GM21423 (cell line): ENCODE measurements around the gene DUOX1.

Source experiments
- ATAC-seq: cut with Tn5 transposase; IDR thresholded peaks from one replicate; pipeline ENCODE4 v1.9.1; 2021; ENCODE audit warnings: mild to moderate bottlenecking, moderate library complexity; ENCODE audit not compliant: unreplicated experiment

The DUOX1 gene

DNA sequence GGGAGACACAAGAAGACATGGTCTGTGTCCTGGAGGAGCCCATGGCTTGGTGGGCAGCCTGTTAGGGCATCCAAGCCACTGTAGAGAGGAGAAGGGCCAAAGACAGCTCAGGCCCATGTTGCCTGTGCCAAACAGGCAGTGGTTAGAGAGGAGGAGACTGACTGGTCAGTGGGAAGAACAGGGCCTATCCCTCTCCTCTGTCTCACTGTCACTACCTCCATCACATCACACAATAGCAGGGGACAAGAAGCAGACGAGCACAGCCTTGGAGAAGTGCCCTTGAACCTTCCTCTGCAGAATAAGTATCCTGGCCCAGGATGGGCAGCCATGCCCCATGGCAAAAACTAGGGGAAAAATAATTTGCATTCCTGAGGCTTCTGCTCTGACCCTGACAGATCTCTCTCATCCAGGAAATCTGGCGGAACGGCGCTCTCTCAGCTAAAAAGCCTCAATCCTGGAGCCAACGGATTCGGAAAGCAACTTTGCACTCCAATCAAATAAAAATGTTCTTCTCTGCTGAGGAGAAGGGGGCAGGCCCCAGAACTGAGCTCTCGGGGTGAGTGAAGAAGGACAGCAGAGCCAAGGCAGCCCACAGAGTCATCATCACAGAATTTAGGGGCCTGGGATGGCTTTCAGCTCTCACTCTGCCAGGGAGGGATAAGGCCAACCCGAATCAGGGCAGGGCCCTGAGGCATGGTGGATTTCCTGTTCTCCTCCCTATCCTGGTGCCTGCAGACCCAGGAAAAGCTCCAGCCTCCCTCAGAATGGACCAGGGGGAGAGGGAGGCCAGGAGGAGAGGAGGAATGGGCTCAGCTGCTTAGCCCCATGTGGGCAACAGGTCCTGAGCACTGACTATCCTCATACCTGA is 56.3 kb downstream of the DUOX1 start:
- ATAC-seq, result no peak

DNA sequence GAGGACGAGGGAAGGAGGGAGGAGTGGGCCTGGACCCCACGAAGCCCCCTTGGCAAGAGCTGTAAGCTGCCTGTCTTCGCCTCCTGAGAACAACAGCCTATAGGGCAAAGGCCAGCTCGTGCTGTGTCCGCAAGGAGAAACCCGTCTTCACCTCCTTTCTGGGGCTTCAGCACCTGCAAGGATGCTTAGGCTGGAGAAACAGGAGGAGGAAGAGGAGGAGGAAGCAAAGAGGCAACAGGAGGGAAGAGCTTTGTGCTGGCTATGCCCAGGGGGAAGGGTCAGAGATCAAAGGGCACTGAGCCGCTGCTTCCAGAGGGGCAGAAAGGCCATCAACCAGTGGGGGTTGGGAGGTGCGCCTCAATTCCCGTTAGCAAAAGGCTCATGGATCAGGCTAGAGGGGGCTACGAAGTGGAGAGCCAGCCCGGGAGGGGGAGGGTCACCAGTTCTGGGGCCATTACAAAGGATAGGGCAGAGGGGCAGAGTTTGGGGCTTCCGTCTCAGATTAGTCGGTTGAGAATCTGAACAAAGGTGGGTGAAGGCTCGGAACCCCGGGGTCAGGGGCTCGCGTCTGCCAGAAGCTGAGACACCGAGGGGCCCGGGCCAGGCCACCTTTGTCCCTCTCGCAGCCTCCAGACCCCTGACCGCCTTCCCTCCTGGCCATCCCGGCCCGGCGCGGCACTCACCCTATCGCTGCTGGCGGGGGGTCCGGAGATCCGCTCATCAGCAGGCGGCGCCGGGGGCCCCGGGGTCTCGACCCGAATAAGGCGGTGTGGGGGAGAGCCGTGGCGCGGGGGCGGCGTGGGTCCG is 57.2 kb downstream of the DUOX1 start:
- ATAC-seq, result no peak

DNA sequence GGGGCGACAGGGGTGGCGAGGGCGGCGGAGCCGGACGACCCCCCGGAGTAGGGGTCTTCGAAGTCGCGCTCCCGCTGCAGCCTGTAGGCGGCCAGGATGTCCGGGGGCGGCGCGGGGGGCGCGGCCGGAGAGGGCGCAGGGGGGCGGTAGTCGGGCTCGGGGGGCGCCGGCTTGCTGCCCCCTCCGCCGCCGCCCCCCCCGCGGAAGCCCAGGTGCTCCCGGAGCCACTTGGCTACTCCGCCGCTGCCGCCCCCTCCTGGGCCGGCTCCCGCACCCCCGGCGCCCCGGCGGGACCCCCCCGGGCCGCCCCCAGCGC is 57.7 kb downstream of the DUOX1 start:
- no peak for ATAC-seq

DNA sequence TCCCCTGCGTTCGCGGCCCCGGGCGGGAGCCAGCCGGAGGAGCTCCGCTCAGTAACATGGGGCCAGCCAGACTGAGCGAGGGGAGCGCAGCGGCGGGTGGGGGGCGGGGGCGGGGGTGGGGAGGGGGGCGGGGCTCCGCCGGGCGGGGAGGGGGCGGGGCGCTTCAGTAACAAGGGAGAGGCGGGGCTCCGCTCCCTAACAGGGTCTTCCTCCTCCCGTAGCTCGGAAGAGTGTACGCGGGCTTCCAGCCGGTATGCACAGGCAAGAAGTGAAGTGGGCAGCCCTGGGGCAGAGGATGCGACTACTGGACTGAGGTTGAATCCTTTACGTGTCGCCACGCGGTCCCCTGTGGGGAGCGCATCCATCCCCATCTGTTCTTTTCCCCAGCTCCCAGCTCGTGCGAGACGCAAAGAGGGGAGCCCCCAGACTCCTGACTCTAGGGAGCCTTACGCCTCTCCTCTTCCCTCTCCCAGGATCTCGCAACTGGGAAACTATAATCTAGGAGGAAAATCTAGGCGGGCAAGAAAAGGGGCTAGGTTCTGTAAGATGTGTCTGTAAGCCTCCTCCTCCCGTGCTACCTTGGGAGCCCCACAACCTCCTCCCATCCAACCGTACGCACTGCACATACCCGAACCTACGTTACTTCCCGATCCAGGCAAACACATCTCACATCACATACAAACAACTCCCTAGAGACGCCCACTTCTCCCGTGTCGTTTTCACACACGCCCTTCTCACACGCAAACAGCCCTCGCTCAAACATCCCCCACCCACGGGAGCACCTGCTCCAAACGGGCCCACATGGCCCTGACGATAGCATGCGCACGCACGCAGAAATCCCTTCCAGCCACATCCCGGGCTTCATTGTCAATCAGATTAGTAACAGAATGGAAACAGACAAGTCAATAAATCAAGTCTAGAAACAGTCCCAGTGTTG is 58.4 kb downstream of the DUOX1 start, which contains the start of gene SHF:
Gene SHF (minus strand): TSS at position 73 of the 937 bp plus-strand sequence. CDS start 15 bp downstream, at position 58.
- ATAC-seq, result no peak

DNA sequence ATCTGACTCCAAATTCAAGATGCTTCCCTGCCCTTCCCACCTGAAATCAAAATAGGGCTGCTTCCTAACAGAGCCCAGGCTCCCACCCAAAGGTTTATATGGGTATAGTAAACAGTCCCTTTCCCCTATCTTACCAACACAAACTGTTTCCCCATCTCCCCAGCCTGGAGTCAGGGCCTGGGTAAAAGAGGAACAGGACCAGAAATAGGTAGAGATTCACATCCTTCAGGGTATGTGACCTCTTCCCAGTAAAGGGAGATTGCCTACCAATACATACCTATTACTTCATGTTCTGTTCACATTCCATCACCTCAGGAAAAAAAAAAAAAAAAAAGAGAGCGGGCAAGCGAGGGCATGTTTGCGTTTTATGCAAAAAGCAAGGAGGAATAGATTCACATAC is 67.7 kb downstream of the DUOX1 start:
- ATAC-seq, result no peak

DNA sequence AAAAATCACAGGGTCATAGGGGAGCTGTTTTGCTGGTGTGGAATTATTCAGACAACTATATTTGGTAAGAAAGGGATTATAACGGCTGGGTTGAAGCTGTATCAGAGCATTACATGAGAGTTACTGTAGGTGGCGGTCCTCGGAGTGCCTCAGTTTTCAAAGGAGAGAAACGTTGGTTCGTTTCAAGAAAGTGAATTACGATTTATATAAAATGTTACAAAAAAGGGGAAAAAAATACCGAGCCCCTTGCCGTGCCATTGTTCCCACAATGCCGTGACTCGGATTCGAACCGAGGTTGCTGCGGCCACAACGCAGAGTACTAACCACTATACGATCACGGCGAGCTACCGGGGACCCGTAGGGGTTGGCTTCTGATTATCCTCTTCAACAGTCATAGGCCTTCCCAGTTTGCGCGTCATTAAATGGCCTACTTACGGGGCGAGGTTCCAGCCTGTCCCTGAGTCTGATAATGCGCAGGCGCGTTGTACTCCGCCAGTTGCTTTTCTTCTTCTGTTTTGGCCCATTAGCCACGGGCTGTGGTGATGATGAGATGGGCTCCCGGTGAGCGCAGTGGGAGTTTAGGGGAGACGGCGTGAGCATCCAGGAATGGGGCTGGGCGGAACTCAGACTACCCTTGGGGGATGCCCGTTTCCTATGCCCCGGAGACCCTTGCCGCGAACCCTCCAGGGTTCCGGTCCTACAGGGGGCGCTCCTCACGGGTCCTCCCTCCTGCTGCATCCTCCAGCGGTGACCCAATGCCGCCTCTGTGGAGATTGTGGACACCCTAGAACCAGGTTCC is 68.7 kb downstream of the DUOX1 start:
- ATAC-seq, result peak; percentile 55

DNA sequence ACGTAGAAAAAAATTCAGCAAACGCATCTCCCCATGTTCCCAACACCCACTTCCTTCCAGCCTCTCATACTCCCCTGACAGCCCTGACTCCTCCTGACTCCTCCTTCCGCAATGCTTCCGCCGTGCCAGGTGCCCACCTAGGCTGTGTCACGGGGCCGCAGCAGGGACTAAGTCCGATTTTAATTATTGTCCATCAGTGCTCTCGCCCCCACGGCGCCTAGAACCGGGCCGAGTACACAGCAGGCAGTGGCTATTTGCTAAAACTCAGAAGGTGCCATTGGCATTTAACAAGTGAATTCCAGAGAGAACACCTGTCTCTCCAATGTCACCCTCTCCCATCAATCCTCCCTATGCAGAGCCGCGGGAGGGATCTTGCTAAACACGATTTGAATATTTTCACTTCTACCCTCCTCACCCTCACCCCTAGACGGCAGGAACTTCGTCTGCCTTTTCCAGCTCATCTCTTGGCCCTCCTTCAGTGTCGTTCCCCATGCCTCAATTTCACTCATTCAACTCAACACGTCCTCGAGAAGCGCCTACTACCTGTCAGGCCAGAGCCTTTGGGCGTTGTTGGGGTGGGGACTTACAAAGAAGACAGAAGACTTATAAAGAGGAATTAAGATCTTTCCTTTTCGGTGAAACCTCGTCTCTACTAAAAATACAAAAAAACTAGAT is 69.5 kb downstream of the DUOX1 start:
- ATAC-seq, result peak; percentile 16

DNA sequence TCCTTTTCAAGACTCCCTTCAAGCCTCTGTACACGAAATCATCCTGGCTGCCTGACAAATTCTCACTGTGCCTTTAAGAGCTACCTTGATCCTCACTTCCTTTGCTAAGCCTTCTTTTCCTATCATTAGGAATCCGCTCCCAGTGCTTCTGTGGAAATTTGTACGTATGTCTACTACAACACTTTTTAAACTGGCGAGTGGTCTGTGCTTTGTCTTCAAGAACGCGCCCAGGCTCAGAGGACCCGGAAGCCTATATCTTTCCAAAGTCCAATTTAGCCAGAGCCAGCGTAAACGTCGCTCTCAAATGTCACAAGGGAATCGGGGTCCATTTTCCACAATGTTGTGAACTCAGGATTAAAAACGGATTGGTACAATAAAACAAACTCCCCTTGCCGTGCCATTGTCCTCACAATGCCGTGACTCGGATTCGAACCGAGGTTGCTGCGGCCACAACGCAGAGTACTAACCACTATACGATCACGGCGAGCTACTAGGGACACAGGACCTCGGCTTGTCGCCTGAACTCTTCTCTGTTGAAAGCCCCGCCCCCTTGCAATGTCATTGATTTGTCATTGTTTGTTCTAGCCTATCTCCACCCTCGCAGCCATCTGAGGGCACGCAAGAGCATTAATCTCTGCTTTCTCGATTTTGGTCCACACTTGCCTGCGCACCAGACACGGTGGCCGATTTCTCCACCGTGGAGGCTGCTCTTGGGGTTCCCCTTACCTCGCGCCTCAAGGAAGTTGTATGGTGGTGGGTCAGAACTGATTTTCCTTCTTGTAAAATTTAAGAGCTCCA is 70.4 kb downstream of the DUOX1 start:
- ATAC-seq, result peak; percentile 52

DNA sequence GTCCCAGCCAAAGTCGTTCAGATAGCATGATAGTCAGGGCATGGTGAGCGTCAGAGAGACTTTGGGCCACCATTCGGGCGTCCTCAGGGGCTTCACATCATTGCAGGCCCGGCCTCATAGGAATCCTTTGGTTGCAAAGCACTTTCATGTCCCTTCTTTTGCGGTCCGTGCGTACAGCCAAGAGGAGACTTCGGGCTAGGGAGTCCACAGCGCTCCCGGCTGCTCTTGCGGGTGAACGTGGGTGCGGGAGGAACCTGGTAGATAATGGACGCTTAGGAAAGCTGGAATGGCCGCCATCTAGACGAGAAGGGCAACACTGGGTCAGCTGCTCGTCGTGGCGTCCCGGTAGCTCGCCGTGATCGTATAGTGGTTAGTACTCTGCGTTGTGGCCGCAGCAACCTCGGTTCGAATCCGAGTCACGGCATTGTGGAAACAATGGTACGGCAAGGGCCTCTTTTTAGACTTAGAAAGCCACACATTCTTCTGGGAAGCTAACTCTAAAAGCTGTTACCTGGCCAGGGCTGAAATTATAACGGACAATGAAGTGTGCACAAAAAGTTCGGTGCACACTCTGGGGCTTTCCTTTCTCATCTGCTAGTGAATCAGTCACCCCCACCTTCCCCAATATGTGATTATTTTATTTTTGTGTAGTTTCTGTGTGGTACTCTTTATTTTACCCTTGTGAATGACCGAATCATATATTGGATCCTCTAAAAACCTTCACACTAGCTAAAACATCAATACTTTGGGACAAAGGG is 71.2 kb downstream of the DUOX1 start:
- ATAC-seq, result peak; percentile 17

DNA sequence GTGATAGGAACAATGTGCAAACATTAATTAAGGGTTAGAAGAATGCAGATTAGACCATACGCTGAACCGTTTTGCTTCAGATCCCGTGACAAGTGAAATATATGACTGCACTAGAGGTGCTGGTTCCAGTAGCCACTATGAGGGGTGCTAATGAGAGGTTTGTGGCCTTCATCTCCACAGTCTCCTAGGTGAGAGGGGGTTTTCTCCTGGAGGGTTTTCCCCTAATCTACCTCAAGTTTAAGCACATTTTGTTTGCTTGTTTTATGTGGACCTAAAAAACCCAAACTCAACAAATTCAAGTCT is 71.7 kb downstream of the DUOX1 start:
- ATAC-seq, result no peak

DNA sequence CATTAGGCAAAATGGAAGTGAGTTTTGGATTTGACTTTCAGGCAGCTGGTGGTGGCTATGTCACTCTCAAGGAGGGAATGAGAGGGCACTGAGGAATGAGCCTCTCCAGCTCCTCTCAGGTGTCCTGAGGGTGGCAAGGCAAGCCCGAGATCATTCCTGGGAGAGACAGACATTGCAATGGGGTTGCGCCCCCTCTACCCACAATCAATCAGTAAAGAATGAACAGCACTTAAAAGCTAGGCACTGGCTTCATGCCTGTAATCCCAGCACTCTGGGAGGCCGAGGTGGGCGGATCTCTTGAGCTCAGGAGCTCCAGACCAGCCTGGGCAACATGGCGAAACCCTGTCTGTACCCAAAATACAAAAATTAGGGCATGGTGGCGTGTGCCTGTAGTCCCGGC is 72.1 kb downstream of the DUOX1 start:
- ATAC-seq, result no peak

DNA sequence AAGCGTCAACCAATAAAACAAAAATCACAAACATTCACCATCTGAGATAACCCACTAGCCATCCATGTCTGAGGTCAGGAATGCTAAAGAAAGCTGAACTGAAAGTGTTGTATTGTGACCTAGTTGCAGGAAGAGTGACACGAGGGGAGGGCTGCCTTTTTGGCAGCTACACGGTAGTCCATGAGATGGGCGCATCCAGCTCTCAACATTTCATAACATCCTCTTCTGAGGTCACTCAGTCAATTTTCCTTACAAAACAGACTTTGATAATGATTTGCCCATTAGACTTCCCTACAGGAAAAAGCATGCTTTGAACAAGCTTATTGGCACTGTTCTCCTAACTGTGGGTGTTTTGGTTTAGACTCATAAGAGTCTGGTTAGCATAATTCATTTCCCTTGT is 73.4 kb downstream of the DUOX1 start:
- ATAC-seq, result no peak

DNA sequence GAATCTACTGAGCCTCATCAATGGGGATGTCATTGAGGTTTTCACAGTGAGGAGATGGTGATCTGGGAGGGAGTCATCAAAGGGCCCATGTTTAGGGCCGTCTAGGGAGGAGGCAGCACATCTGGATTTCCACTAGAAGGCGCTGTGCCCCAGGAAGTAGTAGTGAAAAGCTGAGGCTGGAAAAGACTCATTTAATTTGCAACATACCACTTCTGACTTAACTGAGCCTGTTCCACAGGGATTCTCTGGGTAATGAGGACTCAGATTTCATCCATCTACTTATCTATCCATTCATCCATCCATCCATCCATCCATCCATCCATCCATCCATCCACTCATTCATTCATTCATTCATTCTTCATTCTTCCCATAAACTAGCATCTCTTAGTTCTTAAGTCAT is 75.4 kb downstream of the DUOX1 start:
- ATAC-seq, result no peak

DNA sequence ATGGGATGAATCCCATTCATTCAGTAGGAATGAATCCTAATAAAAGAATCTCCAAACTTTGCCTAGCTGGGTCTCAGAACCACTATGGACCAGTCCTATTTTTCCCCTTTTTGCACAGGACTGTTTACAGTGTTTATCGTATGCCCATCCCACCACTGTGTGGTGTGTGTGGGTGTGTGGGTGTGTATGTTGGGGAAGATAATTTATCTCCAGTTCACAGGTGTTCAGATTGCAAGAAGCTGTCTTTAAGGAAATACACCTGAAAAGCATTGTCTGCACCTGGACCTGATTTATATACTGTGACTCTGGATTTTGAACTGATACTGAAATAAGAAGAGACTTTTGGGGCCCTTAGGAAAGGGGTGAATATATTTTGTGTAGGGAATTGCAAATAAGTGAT is 82.7 kb downstream of the DUOX1 start:
- ATAC-seq, result no peak
